Stimulated activated CD4-positive, alpha-beta T cell treated with anti-CD3 and anti-CD28 coated beads, TNF-alpha, amount 100 ng/mL, for 1 hour (primary cell): ENCODE results near the gene POLR1D.

Experiments used
- DNase-seq, 3 donors: peaks; one replicate each; pipeline ENCODE4 v3.0.0-alpha.2; 2020; ENCODE audit warnings: low read depth in 3 of 3, low spot score in 1 of 3

The POLR1D gene

DNA sequence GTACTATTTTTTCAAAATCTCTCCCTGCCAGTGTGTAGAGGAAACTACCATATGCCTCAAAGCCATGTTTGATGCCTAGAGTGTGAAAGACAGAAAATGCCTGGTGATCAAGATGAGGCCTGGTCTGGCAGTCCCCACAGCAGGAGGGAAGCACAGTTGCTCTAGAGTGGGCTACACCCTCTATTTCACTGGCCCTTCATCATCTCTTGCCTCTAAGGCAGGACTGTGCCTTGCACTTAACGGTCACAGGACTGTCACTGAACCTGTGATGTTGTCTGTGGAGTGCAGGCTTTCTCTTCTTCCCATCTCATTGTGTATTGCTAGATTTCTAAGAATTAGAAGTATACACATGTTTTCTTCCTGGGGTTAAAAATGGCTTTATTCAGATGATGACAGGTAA is 16.3 kb downstream of the POLR1D start:
- no peak for DNase-seq

DNA sequence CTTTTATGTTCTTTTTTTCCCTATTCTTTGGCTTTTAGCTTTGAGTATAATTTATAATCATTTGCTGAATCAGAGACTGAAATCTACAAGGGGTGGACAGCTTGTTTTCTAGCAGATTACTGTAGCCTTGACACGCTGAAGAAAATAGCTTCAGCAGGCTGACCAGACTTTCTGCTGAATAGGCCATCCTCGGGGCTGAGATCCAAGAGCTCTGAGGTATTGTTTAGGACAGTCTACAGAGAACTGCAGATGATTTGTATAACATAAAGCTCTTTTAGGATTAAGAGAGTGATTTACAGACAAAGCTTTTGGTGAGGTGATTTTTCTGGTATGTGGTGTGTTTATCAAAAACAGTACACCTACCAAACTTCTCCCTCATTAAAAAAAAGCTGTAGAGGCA is 16.8 kb downstream of the POLR1D start:
- no peak for DNase-seq

DNA sequence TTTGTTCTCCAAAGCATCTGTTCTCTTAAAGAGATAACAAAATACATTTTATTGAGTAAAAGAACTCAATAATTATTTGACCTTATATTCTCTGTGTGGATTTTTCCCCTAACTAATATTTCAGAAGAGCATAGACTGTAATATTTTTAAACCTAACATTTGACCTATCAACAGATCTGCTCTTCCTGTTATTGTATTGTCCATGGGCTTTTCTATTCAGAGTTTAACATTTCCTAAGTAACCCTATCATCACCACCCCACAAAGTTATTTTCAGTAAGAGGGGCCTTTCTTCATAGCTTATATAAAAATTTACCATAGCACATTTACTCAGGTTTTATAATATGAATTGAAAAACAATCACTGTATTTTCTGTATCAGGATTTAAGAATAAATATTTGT is 17.5 kb downstream of the POLR1D start:
- no peak for DNase-seq

DNA sequence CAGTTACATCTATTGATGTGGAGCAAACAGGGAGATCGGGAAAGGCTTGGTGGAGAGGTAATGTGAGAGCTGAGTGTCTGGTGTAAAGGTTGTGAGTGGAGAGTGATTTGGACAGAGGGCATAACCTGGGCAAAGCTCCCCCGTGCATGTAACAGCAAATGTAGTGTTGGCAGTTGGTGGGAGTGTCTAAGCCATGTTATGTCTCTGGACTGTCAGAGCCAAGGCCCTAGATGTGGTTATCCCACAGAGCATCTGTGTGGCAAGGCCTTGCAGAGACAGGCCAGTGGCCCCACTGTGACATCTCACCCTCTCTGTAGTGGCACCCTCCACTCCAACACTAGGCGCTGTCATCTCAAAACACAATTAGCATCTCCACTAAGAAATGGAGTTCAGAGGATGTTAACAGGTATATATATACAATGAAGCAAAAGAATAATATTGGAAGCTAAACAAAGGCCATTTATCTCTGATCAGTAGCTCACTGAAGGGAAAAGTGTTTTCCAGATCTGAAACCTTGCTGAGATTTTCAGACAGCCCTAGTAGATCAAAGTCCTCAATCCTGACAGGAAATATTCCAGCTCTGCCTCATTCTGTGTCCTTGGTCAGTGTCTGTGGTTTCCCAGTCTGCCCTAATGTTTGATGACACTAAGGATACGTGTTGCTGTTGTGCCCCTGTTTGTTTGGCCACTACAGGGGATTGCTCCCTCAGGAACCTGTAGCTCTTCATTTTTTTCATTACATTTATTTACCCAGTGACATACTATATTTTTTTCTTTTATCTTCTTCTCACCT is 20.2 kb downstream of the POLR1D start:
- no peak for DNase-seq

DNA sequence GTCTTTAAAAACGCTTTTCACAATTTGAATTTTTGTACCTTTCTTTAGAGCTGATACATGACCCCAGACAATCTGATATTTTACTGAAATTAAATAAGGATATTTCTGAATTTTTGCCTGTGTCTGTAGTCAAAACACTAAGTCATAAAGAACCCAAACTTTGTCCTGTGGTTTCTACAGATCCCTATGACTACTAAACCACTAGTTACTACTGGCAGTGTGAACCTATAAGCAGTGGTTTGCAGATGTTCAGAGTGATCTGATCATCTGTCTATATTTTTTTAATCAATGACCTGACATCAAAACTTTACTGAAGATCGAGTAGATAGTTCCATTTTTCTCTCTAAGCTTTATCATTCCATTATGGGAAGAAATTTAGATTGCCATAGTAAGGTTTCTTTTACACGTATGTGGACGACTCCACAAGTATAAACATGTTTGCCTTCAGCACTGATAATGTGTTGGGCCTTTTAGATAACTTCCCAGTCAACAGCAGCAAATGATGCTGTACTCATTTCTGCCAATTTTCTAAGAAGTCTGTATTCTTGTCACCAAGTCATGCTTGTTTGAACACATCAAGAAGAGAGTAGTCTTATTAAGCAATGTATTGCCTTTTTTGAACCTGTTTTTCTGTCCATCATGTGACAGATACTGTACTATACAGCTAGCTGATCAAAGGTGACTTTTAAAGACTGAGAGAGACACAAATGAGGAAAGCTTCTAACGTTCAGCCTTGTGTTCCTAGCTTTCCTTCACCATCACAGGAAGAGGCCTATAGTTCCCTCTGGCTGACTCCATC is 21.8 kb downstream of the POLR1D start:
- DNase-seq = no peak

DNA sequence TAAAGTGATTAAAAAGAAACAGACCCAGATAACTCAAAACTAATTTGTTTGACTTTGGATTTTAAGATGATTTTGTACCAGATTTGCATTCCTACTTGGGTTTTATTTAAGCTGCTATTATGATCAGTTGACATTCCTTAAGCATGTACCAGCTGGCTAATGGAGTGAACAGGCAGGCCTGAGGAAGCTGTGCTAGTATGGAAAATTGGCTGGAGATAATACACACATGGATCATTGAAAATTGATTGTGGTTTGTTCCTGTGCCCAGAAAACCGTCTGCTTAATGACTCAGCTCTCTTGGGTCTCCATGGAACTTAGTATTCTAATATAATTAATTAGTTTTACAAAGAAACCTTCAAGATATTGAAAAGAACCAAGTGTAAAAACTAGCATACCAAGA is 22.6 kb downstream of the POLR1D start:
- no peak for DNase-seq

DNA sequence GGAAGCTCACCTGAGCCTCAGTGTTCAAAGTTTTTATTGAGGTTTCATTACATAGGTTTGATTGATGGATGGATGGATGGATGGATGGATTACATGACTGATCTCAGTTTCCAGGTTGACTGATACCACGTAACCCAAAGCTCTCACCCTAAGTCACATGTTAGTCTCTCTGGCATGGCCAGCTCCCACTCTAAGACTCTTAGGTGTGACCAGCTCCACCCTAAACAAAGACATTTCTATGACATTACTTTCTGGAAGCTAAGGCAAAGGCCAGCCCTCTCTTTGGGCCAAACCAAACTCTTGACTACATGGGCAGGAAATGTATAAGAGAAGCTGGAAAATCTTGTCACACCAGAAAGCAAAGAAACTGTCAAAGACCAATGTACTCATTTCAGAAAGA is 28.6 kb downstream of the POLR1D start:
- no peak for DNase-seq

DNA sequence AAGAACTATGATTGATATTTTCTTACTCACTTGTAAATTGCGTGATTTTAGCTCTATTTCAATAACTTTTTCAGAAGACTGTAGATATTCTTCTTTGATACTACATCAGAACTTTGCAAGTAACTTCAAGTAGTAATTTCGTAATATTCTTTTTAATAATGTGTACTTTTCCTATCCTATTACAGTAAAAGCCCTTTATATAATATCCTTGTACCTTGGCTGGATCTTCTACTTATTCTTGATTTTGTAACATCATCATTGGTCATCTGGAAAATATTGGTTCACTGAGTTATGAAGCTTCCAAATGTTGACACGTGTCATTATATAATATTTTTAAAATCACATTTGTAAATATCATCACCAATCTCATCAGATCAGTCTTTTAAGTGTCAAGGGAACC is 32.4 kb downstream of the POLR1D start:
- no peak for DNase-seq

DNA sequence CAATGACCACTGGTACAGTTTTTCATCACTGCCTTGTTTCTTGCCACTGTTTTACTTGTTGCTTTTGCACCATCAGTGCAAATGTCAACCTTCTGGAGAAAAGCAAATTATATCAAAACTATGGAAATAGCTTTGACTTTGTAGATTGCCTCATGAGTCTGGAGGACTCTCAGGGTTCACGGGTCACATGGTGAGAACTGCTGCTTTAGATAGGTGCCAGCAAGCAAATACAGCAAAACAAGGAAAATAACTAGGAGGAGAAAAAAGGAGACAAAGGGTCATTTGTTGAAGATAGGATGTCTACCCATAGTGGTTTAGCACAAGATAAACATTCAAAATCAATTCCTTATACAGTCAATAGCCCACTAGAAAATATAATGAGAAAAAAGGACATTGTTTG is 33.1 kb downstream of the POLR1D start:
- no peak for DNase-seq

DNA sequence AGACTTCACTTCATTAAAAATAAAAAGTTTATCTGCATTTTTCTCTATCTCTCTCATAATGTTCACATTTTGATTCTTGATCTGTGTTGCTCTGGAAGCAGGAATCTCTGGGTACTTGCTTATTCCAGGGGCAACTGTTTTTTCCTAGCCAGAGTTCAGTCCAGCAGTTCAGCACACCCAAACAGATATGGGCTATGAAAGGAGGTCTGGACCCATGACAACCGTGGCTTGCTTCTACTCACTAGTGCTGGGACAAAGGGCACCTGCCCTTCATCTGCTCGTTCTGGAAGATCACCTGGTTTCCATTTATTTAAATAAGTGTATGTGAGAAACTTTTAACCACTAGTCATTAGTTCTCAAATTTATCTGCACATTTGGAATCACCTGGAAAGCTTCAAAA is 36.0 kb downstream of the POLR1D start:
- DNase-seq = no peak

DNA sequence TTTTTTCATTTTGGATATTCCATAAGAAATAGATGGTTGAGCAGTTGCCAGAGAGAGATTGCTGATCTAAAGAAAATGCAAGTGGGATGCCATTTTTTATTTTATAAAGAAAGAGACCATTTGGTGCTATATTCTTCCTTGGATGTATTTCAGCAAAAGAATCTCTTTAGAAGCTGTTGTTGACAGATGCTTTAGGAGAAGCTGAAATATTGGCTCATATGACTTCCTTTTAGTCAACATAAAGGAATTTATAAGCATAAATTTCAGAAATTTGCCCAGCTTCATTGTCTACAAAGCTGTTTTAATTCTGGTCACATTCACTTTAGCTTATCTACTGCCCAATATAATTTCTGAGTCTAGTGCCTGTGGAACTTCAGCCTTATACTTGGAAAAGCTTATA is 36.9 kb downstream of the POLR1D start:
- no peak for DNase-seq

DNA sequence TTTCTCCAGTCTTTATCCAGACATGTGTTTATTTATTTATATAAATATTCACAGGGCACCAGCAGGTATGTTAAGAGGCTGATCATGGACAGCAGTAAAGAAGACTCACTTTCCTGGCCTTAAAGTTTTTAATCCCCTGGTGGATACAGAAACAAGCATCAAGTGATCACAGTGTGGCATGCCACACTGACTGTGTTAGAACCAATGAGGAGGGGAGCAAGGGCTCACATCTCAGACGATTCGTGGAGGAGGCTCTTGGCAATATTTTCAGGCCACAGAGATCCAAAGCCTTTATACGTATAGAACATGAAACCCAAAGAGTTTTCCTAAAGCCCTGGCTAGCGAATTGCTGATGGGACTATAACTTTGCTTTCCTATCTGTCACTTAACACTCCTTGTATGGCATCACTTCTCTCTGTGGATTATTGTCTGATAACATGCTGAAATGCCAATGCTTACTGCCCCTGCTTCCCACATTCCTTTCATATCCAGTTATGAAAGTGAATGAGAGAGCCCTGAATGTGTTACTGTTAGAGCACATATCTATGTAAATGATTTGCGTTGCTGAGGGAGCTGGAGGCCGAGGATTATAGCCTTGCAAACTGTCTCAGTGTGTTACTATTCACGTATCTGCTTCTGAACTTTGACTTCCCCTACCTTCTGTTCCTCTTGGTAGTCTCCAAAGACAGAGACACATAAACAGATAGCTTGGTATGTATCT is 37.6 kb downstream of the POLR1D start:
- no peak for DNase-seq

DNA sequence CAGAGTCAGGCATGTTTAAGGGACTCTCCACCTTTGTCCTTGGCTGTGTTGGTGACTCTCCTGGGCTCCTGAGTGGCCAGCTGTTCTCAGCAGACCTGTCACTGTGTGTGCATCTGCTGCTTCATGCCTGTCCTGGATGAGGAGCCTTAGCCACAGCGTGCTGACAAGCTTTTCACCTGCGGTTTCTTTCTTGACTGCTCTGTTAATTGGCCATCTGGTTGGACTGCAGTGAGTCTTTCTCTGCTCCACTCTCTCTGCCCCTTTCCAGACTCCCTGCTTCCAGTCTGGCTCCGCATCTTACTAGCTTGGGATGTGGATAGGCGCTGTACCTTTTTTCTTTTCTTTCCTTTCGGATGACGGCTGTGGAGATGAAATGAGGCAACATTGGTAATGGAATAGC is 38.8 kb downstream of the POLR1D start:
- DNase-seq = no peak

DNA sequence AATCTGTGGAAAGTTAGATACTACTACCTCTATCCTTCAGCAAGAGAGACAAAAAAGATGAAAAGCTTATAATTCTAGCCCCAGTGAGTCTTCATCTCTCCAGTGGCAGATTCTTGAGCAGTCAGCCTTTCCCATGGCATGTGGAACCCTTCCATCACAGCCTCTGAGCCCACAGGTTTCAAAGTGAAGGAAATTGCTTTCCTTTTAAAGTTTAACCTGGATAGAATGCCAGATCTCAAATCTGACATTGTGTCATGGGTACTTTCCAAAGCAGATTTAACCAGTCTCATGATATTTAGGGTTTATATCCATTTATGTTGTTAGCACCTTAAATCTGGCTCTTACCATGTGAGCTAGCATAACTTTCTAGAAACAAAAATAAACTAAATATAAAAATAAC is 39.3 kb downstream of the POLR1D start:
- DNase-seq = no peak

DNA sequence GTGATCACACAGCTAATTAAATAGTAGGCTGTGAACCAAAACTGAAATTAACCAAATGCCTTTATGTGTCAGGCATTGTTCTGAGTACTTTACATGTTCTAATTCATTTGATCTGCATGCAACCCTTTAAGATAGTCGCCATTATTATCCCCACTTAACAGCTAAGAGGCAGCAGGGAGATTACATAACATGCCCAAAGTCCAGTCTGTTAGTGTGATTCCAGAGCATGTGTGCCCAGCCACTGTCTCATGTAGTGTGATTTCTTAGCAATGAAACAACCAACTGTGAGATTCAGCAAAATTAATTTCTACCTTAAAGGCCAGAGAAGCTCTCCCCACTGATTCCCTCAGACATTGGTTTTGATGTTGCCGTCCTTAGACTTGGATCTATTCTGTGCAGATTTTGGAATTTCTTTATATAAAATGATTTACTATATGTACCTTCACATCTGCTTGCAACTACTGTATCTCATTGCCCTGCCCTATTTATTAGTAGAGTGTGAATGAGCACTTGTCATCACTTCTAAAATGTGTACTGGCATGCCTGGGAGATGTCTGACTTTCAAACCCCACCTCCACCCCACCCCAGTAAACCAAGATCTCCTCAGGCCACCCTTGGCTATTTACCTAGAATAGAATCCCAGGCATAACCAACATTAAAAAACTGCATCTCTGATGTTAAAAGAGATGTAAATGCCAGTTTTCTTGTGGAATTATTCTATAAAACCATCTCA is 41.2 kb downstream of the POLR1D start:
- no peak for DNase-seq

DNA sequence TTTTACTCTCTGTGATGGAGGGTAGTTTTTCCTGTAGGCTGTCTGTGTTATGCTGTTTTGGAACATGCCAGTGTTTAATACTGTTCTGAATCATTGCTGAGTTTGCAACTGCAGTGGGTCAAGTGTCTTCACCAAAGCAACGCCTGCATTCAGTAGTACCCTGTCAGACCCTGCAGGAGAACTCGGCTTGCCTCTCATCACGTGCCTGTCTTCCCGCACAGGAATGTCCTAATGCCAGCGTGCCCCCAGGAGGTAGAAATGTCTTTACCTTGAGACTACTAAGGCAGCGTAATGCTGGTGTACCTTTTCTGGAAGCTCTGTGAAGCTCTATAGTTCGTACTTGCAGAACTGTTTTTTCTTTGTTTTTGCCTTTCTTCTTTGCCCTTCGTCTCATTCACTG is 42.3 kb downstream of the POLR1D start:
- DNase-seq = no peak

DNA sequence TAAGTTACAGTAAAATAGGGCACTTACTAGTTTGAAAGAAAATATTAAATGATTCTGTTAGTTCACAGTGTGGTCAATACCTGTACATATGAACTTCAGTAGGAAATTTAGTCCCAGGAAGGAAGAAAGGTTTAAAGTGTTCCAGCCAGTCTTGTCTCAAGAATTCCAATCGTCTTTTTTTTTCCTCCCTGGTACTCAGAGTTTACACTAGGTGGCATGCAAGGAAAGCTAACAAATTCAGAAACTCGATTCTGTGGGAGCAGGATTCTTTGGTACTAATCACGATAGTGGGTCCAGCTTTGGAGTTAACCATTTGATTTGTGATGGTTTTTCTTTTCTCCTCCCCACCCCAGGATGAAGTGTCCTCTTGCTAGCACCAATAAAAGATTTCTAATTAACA is 43.6 kb downstream of the POLR1D start:
- no peak for DNase-seq

DNA sequence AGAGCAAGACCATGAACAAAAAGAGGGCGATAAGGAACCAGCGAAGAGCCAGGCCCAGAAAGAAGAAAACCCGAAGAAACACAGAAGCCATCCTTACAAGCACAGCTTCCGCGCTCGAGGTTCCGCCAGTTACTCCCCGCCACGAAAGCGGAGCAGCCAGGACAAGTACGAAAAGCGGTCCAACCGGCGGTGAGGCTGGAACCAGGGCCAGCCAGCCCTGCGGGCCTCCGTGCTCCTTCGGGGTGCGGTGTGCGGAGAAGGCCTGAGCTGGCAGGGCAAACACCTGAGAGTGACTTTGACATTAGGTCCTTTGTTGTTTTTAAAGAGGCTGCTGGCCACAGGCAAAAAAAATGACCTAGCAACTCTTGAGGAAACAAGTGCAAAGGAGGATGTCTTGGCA is 44.1 kb downstream of the POLR1D start:
- DNase-seq = no peak

DNA sequence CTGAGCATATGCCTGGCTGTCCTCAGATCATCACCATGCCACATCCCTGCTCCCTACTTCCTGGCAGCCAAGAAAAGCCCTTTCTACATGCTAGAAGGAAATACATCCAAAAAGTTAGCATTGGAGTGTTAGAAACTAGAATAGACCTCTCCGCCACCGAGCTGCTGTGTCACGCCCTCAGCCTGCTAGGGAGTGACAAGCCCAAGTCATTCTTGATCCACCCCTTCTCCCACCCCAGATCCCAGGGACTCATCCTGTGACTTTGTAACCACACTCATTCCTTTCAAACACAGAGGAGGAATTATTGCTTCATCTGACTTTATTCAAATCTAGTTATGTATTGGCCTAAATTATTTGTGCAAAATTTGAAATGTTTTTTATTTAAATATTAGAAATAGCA is 45.3 kb downstream of the POLR1D start:
- no peak for DNase-seq

DNA sequence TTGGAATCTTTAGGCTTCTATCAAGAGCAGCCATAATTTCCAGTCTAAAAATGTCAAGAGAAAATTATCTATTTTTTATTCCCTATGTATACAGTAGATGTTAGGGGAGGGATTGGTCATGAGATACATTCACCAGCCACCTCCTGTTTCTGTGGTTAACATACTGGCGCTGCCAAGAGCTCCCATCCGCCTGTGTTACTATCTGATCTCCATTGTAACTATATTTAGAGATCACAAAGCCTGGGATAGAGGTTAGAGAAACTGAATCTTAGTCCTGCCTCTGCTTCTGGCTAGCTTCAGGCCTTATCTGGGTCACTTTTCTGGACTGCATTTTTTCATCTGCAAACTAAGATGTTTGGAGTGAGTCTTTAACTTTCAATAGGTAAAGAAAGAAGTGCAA is 46.3 kb downstream of the POLR1D start:
- no peak for DNase-seq

DNA sequence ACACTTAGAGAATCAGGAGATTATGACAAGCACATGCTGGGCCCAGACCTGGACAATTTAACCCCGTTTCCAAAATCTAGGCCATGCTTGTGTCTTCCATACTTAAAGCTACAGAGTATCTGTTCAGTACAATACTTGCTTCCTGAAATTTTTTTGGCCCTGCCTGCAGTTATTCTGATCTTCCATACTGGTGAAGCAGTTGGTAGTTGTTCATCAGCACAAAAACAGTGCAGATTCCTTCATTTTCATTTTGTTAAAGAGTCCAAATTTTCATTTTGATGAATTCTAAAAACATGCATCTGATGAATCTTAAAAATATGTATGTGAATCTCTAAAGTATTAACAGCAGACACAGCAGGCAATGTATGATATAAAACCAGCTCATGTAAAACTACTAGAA is 49.2 kb downstream of the POLR1D start:
- DNase-seq = no peak
